HepG2 (cell line): ENCODE data around the gene NUDT22. TPM values are rescaled to one million over a fixed set of nuclear protein-coding genes. Genes with fewer than 3 reads are reported as not detected.

Experiments used
- AKAP8 ChIP-seq: sonication (generic); formaldehyde crosslinking; IDR thresholded peaks from 2 replicates; pipeline ENCODE4 v1.5.1; 2020; ENCODE audit warnings: mild to moderate bottlenecking, missing genetic modification reagents
- ARNT2 ChIP-seq: sonication (generic); formaldehyde crosslinking; IDR thresholded peaks from 2 replicates; pipeline ENCODE4 v1.8.0; 2022; ENCODE audit warnings: mild to moderate bottlenecking, low read depth, missing genetic modification reagents, moderate library complexity
- KAT8 ChIP-seq: IDR thresholded peaks from 2 replicates; pipeline ENCODE4 v1.6.1; 2016; ENCODE audit warnings: missing genetic modification reagents, missing compliant biosample characterization
- KDM4B ChIP-seq: sonication (generic); formaldehyde crosslinking; IDR thresholded peaks from 2 replicates; pipeline ENCODE4 v1.4.0; 2020; ENCODE audit warnings: missing genetic modification reagents
- KLF11 ChIP-seq: IDR thresholded peaks from 2 replicates; pipeline ENCODE4 v1.6.1; 2016; ENCODE audit warnings: missing compliant biosample characterization
- MED1 ChIP-seq: sonication (generic); formaldehyde crosslinking; IDR thresholded peaks from 2 replicates; pipeline ENCODE4 v1.4.0; 2020; ENCODE audit warnings: missing genetic modification reagents
- MTA1 ChIP-seq: sonication (generic); formaldehyde crosslinking; IDR thresholded peaks from 2 replicates; pipeline ENCODE4 v1.4.0; 2020; ENCODE audit warnings: missing genetic modification reagents, mild to moderate bottlenecking, borderline replicate concordance
- PHF8 ChIP-seq: sonication (generic); formaldehyde crosslinking; IDR thresholded peaks from 2 replicates; pipeline ENCODE4 v1.5.0; 2020; ENCODE audit warnings: missing genetic modification reagents
- POLR2AphosphoS5 ChIP-seq: IDR thresholded peaks from 2 replicates; pipeline ENCODE4 v1.6.1; 2012; ENCODE audit warnings: low read depth, low read length
- PRDM10 ChIP-seq: sonication (generic); formaldehyde crosslinking; IDR thresholded peaks from 2 replicates; pipeline ENCODE4 v1.4.0; 2020; ENCODE audit warnings: low read depth, missing genetic modification reagents
- TBL1XR1 ChIP-seq: fragments of 150-350 bp; IDR thresholded peaks from 2 replicates; pipeline ENCODE4 v1.6.1; 2014; ENCODE audit warnings: borderline replicate concordance, low read length; ENCODE audit not compliant: partially characterized antibody
- TOPORS ChIP-seq: sonication (generic); formaldehyde crosslinking; IDR thresholded peaks from 2 replicates; pipeline ENCODE4 v1.8.0; 2023; ENCODE audit warnings: mild to moderate bottlenecking, missing genetic modification reagents
- YEATS2 ChIP-seq: sonication (generic); formaldehyde crosslinking; IDR thresholded peaks from 2 replicates; pipeline ENCODE4 v1.4.0; 2020; ENCODE audit warnings: missing genetic modification reagents, borderline replicate concordance
- ZNF253 ChIP-seq: sonication (generic); formaldehyde crosslinking; IDR thresholded peaks from 2 replicates; pipeline ENCODE4 v1.8.0; 2022; ENCODE audit warnings: mild to moderate bottlenecking, missing genetic modification reagents, borderline replicate concordance
- ZNF567 ChIP-seq: sonication (generic); formaldehyde crosslinking; IDR thresholded peaks from 2 replicates; pipeline ENCODE4 v1.8.1; 2023; ENCODE audit warnings: mild to moderate bottlenecking, missing genetic modification reagents, borderline replicate concordance
- ZUFSP ChIP-seq: sonication (generic); formaldehyde crosslinking; IDR thresholded peaks from 2 replicates; pipeline ENCODE4 v1.9.0; 2021; ENCODE audit warnings: missing genetic modification reagents, mild to moderate bottlenecking, borderline replicate concordance
- polyA plus RNA-seq, 8 experiments: library from polyadenylated mRNA; depleted of rRNA in 3 of 8; stranded (reverse) in 7 of 8; unstranded in 1 of 8; fragments of >200 nt; fragmentation: Illumina TruSeq in 4 of 8; extraction: Trizol in 4 of 8; gene quantifications; 2 replicates each; pipeline versions ENCODE4 v1.2.1 to v1.2.3, GENCODE V29; 2011 to 2016; ENCODE audit warnings: low read depth in 4 of 8, missing spikeins in 1 of 8, mixed read lengths in 1 of 8; ENCODE audit not compliant: insufficient read depth in 1 of 8
- total RNA-seq, 5 experiments: library from RNA; depleted of rRNA; stranded (reverse); fragments of >200 nt; fragmentation: Illumina TruSeq; extraction: Trizol; gene quantifications; 2 replicates each; pipeline ENCODE4 v1.2.3, GENCODE V29; 2016; ENCODE audit warnings: low read depth in 1 of 5
- TF ChIP-seq, protein P1 (sequence below): IDR thresholded peaks from 2 replicates; pipeline ENCODE4 v1.6.1; 2016; ENCODE audit warnings: low read depth, missing genetic modification reagents, missing compliant biosample characterization
- TF ChIP-seq, protein P2 (sequence below), 2 experiments: fragments of 450-650 bp in 1 of 2; sonication (generic) in 1 of 2; formaldehyde crosslinking; IDR thresholded peaks; 2 replicates each; pipeline versions ENCODE4 v1.5.0 to v1.8.0; 2020 to 2022; ENCODE audit warnings: mild to moderate bottlenecking in 1 of 2, missing genetic modification reagents in 1 of 2

NUDT22 gene
- total and polyA plus RNA-seq, 2 of the 13 experiments (the other 11 are each of a cell fraction or from before 2014, with no cell fraction given) = 33.5 to 39.8 TPM

- TF ChIP-seq AKAP8 (CRISPR knock-in tag) (0 out of 2 replicates have a peak, but pooled peaks have one; percentile 56), TBL1XR1 (no peak), ZNF253 (0 out of 2 replicates have a peak, but pooled peaks have one; percentile 32), ZNF567 (0 out of 2 replicates have a peak, but pooled peaks have one; percentile 21), MTA1 (no peak), ARNT2 (CRISPR knock-in tag) (no peak; the same call in 1 of the 2 replicates), PHF8 (CRISPR knock-in tag) (peak; percentile 8; the same call in 1 of the 2 replicates), KLF11 (CRISPR knock-in tag) (no peak), KAT8 (CRISPR knock-in tag) (no peak), KDM4B (CRISPR knock-in tag) (no peak), TOPORS (CRISPR knock-in tag) (no peak), MED1 (peak; percentile 22; the same call in 1 of the 2 replicates), ZUFSP (CRISPR knock-in tag) (no peak), YEATS2 (CRISPR knock-in tag) (no peak; the same call in 1 of the 2 replicates), POLR2AphosphoS5 (no peak), PRDM10 (no peak; the same call in 1 of the 2 replicates)
- TF ChIP-seq, protein P1, sequence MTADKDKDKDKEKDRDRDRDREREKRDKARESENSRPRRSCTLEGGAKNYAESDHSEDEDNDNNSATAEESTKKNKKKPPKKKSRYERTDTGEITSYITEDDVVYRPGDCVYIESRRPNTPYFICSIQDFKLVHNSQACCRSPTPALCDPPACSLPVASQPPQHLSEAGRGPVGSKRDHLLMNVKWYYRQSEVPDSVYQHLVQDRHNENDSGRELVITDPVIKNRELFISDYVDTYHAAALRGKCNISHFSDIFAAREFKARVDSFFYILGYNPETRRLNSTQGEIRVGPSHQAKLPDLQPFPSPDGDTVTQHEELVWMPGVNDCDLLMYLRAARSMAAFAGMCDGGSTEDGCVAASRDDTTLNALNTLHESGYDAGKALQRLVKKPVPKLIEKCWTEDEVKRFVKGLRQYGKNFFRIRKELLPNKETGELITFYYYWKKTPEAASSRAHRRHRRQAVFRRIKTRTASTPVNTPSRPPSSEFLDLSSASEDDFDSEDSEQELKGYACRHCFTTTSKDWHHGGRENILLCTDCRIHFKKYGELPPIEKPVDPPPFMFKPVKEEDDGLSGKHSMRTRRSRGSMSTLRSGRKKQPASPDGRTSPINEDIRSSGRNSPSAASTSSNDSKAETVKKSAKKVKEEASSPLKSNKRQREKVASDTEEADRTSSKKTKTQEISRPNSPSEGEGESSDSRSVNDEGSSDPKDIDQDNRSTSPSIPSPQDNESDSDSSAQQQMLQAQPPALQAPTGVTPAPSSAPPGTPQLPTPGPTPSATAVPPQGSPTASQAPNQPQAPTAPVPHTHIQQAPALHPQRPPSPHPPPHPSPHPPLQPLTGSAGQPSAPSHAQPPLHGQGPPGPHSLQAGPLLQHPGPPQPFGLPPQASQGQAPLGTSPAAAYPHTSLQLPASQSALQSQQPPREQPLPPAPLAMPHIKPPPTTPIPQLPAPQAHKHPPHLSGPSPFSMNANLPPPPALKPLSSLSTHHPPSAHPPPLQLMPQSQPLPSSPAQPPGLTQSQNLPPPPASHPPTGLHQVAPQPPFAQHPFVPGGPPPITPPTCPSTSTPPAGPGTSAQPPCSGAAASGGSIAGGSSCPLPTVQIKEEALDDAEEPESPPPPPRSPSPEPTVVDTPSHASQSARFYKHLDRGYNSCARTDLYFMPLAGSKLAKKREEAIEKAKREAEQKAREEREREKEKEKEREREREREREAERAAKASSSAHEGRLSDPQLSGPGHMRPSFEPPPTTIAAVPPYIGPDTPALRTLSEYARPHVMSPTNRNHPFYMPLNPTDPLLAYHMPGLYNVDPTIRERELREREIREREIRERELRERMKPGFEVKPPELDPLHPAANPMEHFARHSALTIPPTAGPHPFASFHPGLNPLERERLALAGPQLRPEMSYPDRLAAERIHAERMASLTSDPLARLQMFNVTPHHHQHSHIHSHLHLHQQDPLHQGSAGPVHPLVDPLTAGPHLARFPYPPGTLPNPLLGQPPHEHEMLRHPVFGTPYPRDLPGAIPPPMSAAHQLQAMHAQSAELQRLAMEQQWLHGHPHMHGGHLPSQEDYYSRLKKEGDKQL (CRISPR knock-in tag) = no peak
- TF ChIP-seq, protein P2, sequence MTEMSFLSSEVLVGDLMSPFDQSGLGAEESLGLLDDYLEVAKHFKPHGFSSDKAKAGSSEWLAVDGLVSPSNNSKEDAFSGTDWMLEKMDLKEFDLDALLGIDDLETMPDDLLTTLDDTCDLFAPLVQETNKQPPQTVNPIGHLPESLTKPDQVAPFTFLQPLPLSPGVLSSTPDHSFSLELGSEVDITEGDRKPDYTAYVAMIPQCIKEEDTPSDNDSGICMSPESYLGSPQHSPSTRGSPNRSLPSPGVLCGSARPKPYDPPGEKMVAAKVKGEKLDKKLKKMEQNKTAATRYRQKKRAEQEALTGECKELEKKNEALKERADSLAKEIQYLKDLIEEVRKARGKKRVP (CRISPR knock-in tag; IDR thresholded peaks at IDR 0.05) = no peak
Observed at GRCh38 chr11:64226507-64227051, 505 bp downstream of the NUDT22 start (continued).
